Thoracic aorta (tissue), 2 donors: Measurements from ENCODE around the gene UPP1. TPM values are rescaled to one million over a fixed set of nuclear protein-coding genes. Genes with fewer than 3 reads are reported as not detected.

Experiments
- ATAC-seq: fragments of 150-250 bp; one replicate; pipeline ENCODE4 v1.8.0; 2017; ENCODE audit warnings: low read depth; ENCODE audit not compliant: insufficient number of reproducible peaks, low FRiP score
- DNase-seq: peaks from one replicate; pipeline ENCODE4 v3.0.0-alpha.2; 2020; ENCODE audit warnings: low spot score
- H3K27ac ChIP-seq, 2 donors: fragments of 200-600 bp; sonication (generic); 1 replicate in 1 of 2; 2 replicates in 1 of 2; pipeline ENCODE4 v1.5.1; 2016; ENCODE audit warnings: mild to moderate bottlenecking in 2 of 2, moderate library complexity in 2 of 2
- H3K27me3 ChIP-seq: fragments of 200-600 bp; sonication (generic); replicated peaks from 2 replicates; pipeline ENCODE4 v1.6.0; 2016; ENCODE audit warnings: mild to moderate bottlenecking; ENCODE audit not compliant: insufficient read depth
- H3K36me3 ChIP-seq: fragments of 200-600 bp; sonication (generic); one replicate; pipeline ENCODE4 v1.5.1; 2016
- H3K4me1 ChIP-seq, 2 donors: fragments of 200-600 bp; sonication (generic); 1 replicate in 1 of 2; 2 replicates in 1 of 2; pipeline versions ENCODE4 v1.5.1 to v1.6.0; 2016; ENCODE audit warnings: low read depth in 2 of 2, mild to moderate bottlenecking in 1 of 2; ENCODE audit not compliant: control insufficient read depth in 1 of 2
- H3K4me3 ChIP-seq: fragments of 200-600 bp; sonication (generic); 2 replicates; pipeline ENCODE4 v1.5.1; 2016; ENCODE audit warnings: mild to moderate bottlenecking
- H3K9me3 ChIP-seq: fragments of 200-600 bp; sonication (generic); 2 replicates; pipeline ENCODE4 v1.5.1; 2016
- total RNA-seq, 2 donors: library from RNA; depleted of rRNA; stranded (reverse); fragments of >200 nt; gene quantifications; one replicate each; pipeline versions ENCODE4 v1.1.0 to v1.2.3, GENCODE V29; 2016
- TF ChIP-seq, protein P1 (sequence below): fragments of 200-600 bp; sonication (generic); IDR thresholded peaks from one replicate; pipeline ENCODE4 v1.5.1; 2019; ENCODE audit warnings: antibody characterized with exemption

The UPP1 gene
- total RNA-seq, 2 donors from 2014 or later: 18.0 to 66.1 TPM

DNA sequence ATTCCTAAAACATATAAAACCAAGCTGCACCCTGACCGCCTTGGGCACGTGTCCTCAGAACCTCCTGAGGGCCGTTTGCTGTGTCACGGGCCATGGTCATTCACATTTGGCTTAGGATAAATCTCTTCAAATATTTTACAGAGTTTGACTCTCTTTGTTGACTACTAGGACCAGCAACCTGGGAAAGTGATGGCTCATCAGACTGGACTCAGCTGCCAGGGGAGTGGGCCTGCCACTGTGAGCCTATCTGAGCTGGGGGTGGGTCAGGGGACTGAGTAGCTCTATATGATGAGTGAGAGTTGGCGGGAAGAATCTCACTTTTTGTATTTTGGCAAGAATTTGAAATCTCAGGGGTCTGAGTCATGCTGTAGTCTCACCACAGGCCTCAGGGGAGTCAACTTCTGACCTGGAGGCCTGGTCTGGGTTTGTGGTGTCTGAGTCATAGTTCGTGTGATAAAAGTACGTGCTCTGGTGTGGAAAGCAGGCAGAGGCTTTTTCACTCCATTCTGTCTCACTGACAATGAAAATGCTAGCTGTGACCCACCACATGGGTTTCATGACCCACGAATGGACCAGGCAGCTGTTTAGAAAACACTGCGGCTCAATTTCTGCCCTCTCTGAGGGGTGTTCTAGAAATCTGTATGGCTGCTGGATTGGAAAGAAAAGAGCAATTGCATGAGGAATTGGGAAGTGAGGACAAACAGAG is 4.2 kb upstream of the UPP1 start:
- no peaks in the 10 kb centered on the region for H3K27me3 ChIP-seq
- H3K36me3 ChIP-seq: no peaks in the 10 kb centered on the region
- H3K4me1 ChIP-seq: peaks cover 27 to 46% of the 10 kb centered on the region in 2 donors
- peak; percentile 70 for ATAC-seq
- peak overlapping the region; percentile 75 to 80 for H3K27ac ChIP-seq
- DNase-seq: peak; percentile 86
- H3K4me3 ChIP-seq: no peak overlapping the region
- no peaks in the 10 kb centered on the region for H3K9me3 ChIP-seq
- TF ChIP-seq, protein P1, sequence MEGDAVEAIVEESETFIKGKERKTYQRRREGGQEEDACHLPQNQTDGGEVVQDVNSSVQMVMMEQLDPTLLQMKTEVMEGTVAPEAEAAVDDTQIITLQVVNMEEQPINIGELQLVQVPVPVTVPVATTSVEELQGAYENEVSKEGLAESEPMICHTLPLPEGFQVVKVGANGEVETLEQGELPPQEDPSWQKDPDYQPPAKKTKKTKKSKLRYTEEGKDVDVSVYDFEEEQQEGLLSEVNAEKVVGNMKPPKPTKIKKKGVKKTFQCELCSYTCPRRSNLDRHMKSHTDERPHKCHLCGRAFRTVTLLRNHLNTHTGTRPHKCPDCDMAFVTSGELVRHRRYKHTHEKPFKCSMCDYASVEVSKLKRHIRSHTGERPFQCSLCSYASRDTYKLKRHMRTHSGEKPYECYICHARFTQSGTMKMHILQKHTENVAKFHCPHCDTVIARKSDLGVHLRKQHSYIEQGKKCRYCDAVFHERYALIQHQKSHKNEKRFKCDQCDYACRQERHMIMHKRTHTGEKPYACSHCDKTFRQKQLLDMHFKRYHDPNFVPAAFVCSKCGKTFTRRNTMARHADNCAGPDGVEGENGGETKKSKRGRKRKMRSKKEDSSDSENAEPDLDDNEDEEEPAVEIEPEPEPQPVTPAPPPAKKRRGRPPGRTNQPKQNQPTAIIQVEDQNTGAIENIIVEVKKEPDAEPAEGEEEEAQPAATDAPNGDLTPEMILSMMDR: no peak

DNA sequence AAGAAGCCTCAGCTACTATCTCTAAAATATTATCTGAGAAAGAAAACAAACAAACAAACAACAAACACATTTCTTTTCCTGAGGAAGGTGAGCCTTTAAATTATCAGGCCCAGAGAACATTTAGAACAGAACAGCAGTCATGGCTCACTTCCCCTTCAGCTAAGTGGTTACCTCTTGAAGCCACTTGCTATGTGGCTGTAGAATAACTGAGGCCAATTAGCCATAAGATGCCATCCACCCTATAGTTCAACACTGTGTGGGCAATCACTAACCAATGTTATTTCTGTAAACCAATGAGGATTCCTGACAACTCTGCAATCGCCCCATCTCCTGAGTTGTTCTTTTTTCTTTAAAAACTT is 3.7 kb upstream of the UPP1 start:
- peak overlapping the region; percentile 75 to 80 for H3K27ac ChIP-seq
- H3K9me3 ChIP-seq: no peaks in the 10 kb centered on the region
- H3K4me1 ChIP-seq: peaks cover 27 to 50% of the 10 kb centered on the region in 2 donors
- H3K27me3 ChIP-seq: no peaks in the 10 kb centered on the region
- H3K4me3 ChIP-seq: no peak overlapping the region
- DNase-seq (no peak), ATAC-seq (no peak)
- TF ChIP-seq, protein P1: no peak
- no peaks in the 10 kb centered on the region for H3K36me3 ChIP-seq

DNA sequence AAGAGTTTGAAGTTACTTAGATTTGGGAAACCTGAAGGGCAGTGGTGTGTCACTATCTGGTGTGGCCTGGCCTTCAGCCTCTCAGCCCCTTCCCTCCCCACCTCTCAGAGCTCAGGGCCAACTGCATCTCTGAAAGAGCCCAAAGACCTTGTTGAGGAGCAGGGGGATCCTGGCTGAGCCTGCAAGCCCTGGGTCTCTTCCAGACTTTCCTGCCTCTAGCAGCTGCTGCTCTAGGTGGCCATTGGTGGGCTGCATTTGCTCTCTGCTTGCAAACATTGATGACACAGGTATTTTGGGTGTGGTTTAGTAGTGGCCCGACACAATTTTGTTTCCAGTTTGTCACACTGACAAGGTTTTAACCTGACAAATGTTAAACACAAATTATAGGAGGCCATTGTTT is 3.1 kb upstream of the UPP1 start:
- no peaks in the 10 kb centered on the region for H3K27me3 ChIP-seq
- peaks cover 27 to 50% of the 10 kb centered on the region in 2 donors for H3K4me1 ChIP-seq
- no peaks in the 10 kb centered on the region for H3K9me3 ChIP-seq
- no peak for DNase-seq
- TF ChIP-seq, protein P1: no peak
- H3K4me3 ChIP-seq: no peak overlapping the region
- H3K27ac ChIP-seq: peak overlapping the region; percentile 75 to 80
- H3K36me3 ChIP-seq: no peaks in the 10 kb centered on the region
- ATAC-seq: no peak

DNA sequence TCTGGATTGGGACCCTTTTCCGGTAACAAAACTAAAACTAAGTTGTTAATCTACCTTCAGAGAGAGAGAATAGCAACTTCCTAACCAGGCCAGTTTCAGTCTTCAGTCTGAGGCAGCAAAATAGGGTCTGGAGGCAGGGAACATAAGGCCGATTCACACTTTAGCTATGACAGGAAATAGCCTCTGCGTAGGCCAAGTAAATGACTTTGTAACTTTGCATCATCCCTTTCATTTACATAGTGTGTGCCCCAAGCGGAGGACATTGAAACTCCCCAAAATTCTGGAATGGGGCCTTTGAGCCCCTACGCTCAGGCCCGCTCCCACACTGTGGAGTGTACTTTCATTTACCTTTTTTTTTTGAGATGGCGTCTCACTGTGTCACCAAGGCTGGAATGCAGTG is 1.7 kb upstream of the UPP1 start:
- TF ChIP-seq, protein P1: no peak
- ATAC-seq: no peak
- Histone ChIP-seq H3K4me3 (no peak overlapping the region), H3K9me3 (no peaks in the 10 kb centered on the region), H3K4me1 (peaks cover 27 to 50% of the 10 kb centered on the region in 2 donors), H3K36me3 (no peaks in the 10 kb centered on the region), H3K27ac (peak overlapping the region; percentile 57 to 97), H3K27me3 (no peaks in the 10 kb centered on the region)
- no peak for DNase-seq

DNA sequence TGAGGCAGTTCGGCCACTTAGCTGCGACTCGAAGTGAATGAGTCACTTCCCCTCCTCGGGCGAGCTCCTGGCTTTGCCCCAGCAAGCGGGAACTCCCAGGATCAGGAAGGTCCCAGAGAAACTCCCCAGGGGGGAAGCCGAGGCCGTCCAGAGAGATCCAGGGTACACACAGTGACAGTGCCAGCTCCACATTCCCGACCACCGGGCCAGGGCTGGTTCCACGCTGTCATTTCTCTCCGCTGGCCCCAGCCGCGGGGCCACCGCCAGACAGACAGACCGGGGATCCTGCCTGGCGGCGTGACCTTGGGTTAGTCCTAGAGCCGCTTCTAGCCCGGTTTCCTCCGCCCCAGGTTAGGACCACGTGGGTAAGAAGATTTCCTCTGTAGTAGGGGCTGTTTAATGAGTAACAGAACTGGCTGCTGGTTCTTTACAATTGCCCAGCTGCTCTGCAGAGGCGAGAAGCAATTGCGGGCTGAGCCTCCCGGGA is 463 bp upstream of the UPP1 start:
- no peaks in the 10 kb centered on the region for H3K36me3 ChIP-seq
- H3K4me1 ChIP-seq: peaks cover 27 to 50% of the 10 kb centered on the region in 2 donors
- peak overlapping the region; percentile 81 for H3K4me3 ChIP-seq
- DNase-seq (peak; percentile 67), ATAC-seq (peak; percentile 58)
- peak overlapping the region; percentile 94 to 97 for H3K27ac ChIP-seq
- H3K9me3 ChIP-seq: no peaks in the 10 kb centered on the region
- TF ChIP-seq, protein P1: no peak
- no peaks in the 10 kb centered on the region for H3K27me3 ChIP-seq
